HepG2 (cell line): Measurements from ENCODE around the gene TMEM11.

Experiments used
- ADNP ChIP-seq: sonication (generic); formaldehyde crosslinking; IDR thresholded peaks from 2 replicates; pipeline ENCODE4 v1.4.0; 2020; ENCODE audit warnings: missing genetic modification reagents
- FOXA1 ChIP-seq, 2 experiments: fragments of 450-650 bp in 1 of 2; sonication (generic) in 1 of 2; formaldehyde crosslinking in 1 of 2; IDR thresholded peaks; 2 replicates each; pipeline versions ENCODE4 v1.4.0 to v1.6.1; 2016 to 2020; ENCODE audit warnings: missing genetic modification reagents in 1 of 2
- MXI1 ChIP-seq: IDR thresholded peaks from 3 replicates; pipeline ENCODE4 v1.6.1; 2012; ENCODE audit warnings: low read depth, low read length, inconsistent platforms, borderline replicate concordance
- NFIC ChIP-seq: IDR thresholded peaks from 2 replicates; pipeline ENCODE4 v1.6.1; 2012; ENCODE audit warnings: mild to moderate bottlenecking, low read length, inconsistent platforms
- TSC22D2 ChIP-seq: sonication (generic); formaldehyde crosslinking; IDR thresholded peaks from 2 replicates; pipeline ENCODE4 v1.5.1; 2020; ENCODE audit warnings: missing genetic modification reagents, mild to moderate bottlenecking, borderline replicate concordance
- ZZZ3 ChIP-seq: sonication (generic); formaldehyde crosslinking; IDR thresholded peaks from 2 replicates; pipeline ENCODE4 v1.4.0; 2020; ENCODE audit warnings: missing genetic modification reagents, mild to moderate bottlenecking, borderline replicate concordance
- TF ChIP-seq, protein P1 (sequence below): sonication (generic); formaldehyde crosslinking; IDR thresholded peaks from 2 replicates; pipeline ENCODE4 v1.5.0; 2020; ENCODE audit warnings: mild to moderate bottlenecking, missing genetic modification reagents, moderate library complexity

DNA sequence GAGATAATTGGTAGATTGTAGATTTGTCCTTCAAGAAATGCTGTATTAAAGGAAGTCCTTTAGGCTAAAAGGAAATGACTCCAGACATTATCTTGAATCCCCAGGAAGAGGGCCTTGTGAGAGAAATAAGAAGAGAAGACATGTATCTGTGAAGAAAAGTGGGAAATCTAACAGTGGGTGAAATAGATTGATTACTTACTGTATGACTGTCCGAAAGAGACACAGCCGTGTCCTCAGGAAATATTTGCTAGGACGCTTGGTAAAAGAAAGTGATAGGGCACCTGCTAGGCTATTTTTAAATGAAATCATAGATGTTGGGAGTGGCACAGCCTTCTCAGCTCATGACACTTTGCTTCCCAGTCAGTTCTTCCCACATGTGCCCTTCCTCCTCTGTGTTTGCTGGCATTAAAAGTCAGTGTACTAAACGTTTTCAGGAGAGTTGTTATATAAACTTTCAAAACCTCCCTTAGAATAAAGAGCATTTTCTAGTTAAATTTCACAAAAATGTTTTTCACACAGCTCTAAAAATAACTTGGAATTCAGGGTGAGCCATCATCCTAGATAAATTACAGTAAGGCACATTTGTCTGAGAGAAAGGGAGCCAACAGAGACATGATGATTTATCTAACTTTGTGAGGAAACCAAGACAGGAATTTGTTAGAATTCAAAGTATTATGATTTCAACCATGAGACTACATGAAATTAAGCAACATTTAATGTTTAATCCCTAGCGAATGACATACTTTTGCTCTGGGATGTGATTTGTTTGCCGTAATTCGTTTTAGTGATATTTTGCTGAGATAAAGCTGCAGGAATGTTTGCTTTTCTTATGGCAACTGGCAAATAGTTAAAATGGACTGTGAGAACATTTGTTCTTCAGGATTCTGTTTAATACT lies 52.2 kb downstream of the TMEM11 start:
- TF ChIP-seq TSC22D2 (CRISPR knock-in tag): no peak
- TF ChIP-seq ADNP: no peak
- no peak for TF ChIP-seq ZZZ3 (CRISPR knock-in tag)
- TF ChIP-seq NFIC: no peak
- TF ChIP-seq FOXA1 (IDR thresholded peaks at IDR 0.05): no peak
- TF ChIP-seq FOXA1 (CRISPR knock-in tag; IDR thresholded peaks at IDR 0.05): no peak
- no peak for TF ChIP-seq MXI1
- TF ChIP-seq, protein P1, sequence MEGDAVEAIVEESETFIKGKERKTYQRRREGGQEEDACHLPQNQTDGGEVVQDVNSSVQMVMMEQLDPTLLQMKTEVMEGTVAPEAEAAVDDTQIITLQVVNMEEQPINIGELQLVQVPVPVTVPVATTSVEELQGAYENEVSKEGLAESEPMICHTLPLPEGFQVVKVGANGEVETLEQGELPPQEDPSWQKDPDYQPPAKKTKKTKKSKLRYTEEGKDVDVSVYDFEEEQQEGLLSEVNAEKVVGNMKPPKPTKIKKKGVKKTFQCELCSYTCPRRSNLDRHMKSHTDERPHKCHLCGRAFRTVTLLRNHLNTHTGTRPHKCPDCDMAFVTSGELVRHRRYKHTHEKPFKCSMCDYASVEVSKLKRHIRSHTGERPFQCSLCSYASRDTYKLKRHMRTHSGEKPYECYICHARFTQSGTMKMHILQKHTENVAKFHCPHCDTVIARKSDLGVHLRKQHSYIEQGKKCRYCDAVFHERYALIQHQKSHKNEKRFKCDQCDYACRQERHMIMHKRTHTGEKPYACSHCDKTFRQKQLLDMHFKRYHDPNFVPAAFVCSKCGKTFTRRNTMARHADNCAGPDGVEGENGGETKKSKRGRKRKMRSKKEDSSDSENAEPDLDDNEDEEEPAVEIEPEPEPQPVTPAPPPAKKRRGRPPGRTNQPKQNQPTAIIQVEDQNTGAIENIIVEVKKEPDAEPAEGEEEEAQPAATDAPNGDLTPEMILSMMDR (CRISPR knock-in tag): no peak
